ENCODE results near the gene SCAF4. TPM values are rescaled to one million over a fixed set of nuclear protein-coding genes. Genes with fewer than 3 reads are reported as not detected.

The SCAF4 gene
- total and polyA plus RNA-seq, 10 of the 15 experiments (the other 5 are each of a cell fraction or from before 2014, with no cell fraction given): 4.3 to 49.3 (median 16.0) TPM

DNA sequence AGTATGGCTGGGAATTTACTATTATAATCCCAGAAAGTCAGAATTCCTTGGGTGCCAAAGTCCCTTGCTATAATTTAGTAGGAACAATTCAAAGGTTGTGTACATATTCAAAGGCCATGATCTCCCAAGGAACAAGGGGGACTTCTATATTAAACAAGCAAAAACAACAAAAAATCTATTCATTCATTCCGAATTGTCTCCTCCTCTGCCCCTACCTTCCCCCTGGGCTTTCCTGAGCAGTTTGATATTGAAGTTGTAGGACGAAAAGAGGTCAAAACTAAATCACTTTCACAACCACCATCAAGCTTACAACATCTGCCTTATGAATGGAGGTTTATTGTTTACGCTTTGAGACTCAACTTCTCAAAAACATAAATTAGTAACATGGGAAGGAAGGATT, 107.7 kb downstream of the SCAF4 start:
- DNase-seq (ENCODE audit: low read depth, low spot score) (no peak), FAIRE-seq (no peak), ATAC-seq (no peak)
- H3K36me3 ChIP-seq (ENCODE audit: control insufficient read depth in 2 of 2, insufficient read depth in 2 of 2, low read length in 1 of 2): no peaks in the 10 kb centered on the region
- ChIA-PET SMC1A (ENCODE audit: uncharacterized antibody, unreplicated experiment) (no interaction called here), POLR2A (no interaction called here), RAD21 (ENCODE audit: unreplicated experiment) (interaction anchor here (0.8 kb wide), 1 partner anchor 100 kb away, joined by 4 read pairs; no protein-coding TSS in a partner anchor), CTCF (interaction anchor here (1.1 to 1.2 kb wide), 3 partner anchors 11 to 634 kb away, joined by 3 to 4 read pairs (median 3); no protein-coding TSS in a partner anchor)
- H3K4me1 ChIP-seq (ENCODE audit: control insufficient read depth, insufficient read depth, low read length): no peaks in the 10 kb centered on the region
- TF ChIP-seq POU2F2 (IDR thresholded peaks at IDR 0.05; ENCODE audit: borderline replicate concordance, low read depth, low read length): no peak
- TF ChIP-seq NFXL1 (IDR thresholded peaks at IDR 0.05; ENCODE audit: borderline replicate concordance): no peak
- no peak for TF ChIP-seq ZZZ3 (IDR thresholded peaks at IDR 0.05; ENCODE audit: control insufficient read depth, insufficient read length, low read depth)
- no peak for TF ChIP-seq FOXK2 (IDR thresholded peaks at IDR 0.05)
- H3K9ac ChIP-seq (ENCODE audit: control insufficient read depth, insufficient read depth, low read length): no peak overlapping the region
- H3K27me3 ChIP-seq (replicated peaks in 1 of 2; ENCODE audit: control insufficient read depth in 2 of 2, insufficient read depth in 2 of 2, low read length in 1 of 2): no peaks in the 10 kb centered on the region
- H3K4me3 ChIP-seq: no peak overlapping the region
- H3K9me3 ChIP-seq (replicated peaks; ENCODE audit: control insufficient read depth, insufficient read depth, low read length): no peaks in the 10 kb centered on the region
- in situ Hi-C loops (cut with MboI): no loop called here
- H2AFZ ChIP-seq (ENCODE audit: control insufficient read depth, low read depth, low read length): no peak overlapping the region
- no peak overlapping the region for H3K4me2 ChIP-seq (ENCODE audit: control insufficient read depth, insufficient read depth)
- no TSS peak for BruUV-seq (replicated peaks)
- no peaks in the 10 kb centered on the region for H4K20me1 ChIP-seq (ENCODE audit: control insufficient read depth, insufficient read depth)
- 34% methylated on average over 3 of the region's 3 CpGs for WGBS (ENCODE audit: insufficient coverage, insufficient replicate concordance, low lambda C conversion rate, missing lambda C conversion rate)
- intact Hi-C loops (cut with micrococcal nuclease; ENCODE audit: unreplicated experiment): no loop called here
- no peaks in the 10 kb centered on the region for H3K79me2 ChIP-seq (ENCODE audit: control insufficient read depth, insufficient read depth, low read length)
- no peak overlapping the region for H3K27ac ChIP-seq (ENCODE audit: control insufficient read depth, insufficient read depth)

DNA sequence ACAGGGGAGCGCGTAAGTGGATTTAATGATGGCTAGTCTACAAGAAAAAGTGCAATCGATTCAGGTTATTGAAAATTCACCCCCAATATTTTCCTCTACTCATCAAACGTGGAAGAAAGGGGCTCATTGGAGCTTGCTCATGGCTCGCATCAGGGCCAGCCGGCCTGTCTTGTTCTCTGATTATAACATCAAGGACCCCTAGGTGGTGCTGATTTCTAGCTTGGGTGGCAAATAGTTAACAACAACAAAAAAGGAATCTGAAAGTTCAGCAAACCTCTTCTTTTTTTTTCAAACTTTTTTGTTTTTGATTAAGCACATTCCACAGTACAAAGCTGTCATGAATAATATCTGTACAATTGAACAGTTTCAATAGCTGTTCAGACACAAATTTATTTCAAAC, 108.3 kb downstream of the SCAF4 start:
- no peak overlapping the region for H3K4me3 ChIP-seq
- H3K9me3 ChIP-seq (replicated peaks; ENCODE audit: control insufficient read depth, insufficient read depth, low read length): no peaks in the 10 kb centered on the region
- ChIA-PET RAD21 (ENCODE audit: unreplicated experiment) (interaction anchor here (0.8 kb wide), 1 partner anchor 100 kb away, joined by 4 read pairs; no protein-coding TSS in a partner anchor), POLR2A (no interaction called here), CTCF (interaction anchor here (0.7 to 1.5 kb wide), 6 partner anchors 11 to 635 kb away, joined by 3 to 4 read pairs (median 3); no protein-coding TSS in a partner anchor), SMC1A (ENCODE audit: uncharacterized antibody, unreplicated experiment) (interaction anchor here (0.7 to 1.0 kb wide), 5 partner anchors 10 to 638 kb away, joined by 3 to 4 read pairs (median 3); no protein-coding TSS in a partner anchor)
- intact Hi-C loops (cut with micrococcal nuclease; ENCODE audit: unreplicated experiment) (no loop called here), in situ Hi-C loops (cut with MboI) (no loop called here)
- no peaks in the 10 kb centered on the region for H3K79me2 ChIP-seq (ENCODE audit: control insufficient read depth, insufficient read depth, low read length)
- H3K36me3 ChIP-seq (ENCODE audit: control insufficient read depth in 2 of 2, insufficient read depth in 2 of 2, low read length in 1 of 2): no peaks in the 10 kb centered on the region
- peak; percentile 63 for TF ChIP-seq RAD21 (IDR thresholded peaks at IDR 0.05; ENCODE audit: insufficient read depth, low read depth, low read length)
- no peak for TF ChIP-seq TAF1 (IDR thresholded peaks at IDR 0.05; ENCODE audit: borderline replicate concordance, low read depth, low read length)
- no peak for TF ChIP-seq NRF1 (conservative IDR thresholded peaks at IDR 0.05; ENCODE audit: low read depth, low read length)
- TF ChIP-seq, protein P1, sequence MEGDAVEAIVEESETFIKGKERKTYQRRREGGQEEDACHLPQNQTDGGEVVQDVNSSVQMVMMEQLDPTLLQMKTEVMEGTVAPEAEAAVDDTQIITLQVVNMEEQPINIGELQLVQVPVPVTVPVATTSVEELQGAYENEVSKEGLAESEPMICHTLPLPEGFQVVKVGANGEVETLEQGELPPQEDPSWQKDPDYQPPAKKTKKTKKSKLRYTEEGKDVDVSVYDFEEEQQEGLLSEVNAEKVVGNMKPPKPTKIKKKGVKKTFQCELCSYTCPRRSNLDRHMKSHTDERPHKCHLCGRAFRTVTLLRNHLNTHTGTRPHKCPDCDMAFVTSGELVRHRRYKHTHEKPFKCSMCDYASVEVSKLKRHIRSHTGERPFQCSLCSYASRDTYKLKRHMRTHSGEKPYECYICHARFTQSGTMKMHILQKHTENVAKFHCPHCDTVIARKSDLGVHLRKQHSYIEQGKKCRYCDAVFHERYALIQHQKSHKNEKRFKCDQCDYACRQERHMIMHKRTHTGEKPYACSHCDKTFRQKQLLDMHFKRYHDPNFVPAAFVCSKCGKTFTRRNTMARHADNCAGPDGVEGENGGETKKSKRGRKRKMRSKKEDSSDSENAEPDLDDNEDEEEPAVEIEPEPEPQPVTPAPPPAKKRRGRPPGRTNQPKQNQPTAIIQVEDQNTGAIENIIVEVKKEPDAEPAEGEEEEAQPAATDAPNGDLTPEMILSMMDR (IDR thresholded peaks at IDR 0.05 in 2 of 3, conservative IDR thresholded peaks at IDR 0.05 in 1 of 3; ENCODE audit: control insufficient read depth in 2 of 3, extremely low read depth in 1 of 3, insufficient read depth in 1 of 3, low read depth in 3 of 3, low read length in 3 of 3): peak; percentile 32 to 49 (median 35); a peak in 4 of 6 replicates
- TF ChIP-seq SMC3 (IDR thresholded peaks at IDR 0.05; ENCODE audit: borderline replicate concordance, low read length): peak; percentile 38; the same call in 1 of the 2 replicates
- peak; percentile 51; the same call in 1 of the 2 replicates for TF ChIP-seq ZNF384 (IDR thresholded peaks at IDR 0.05; ENCODE audit: borderline replicate concordance, low read depth, low read length)
- TF ChIP-seq STAT1 (conservative IDR thresholded peaks at IDR 0.05): no peak
- H3K9ac ChIP-seq (ENCODE audit: control insufficient read depth, insufficient read depth, low read length): no peak overlapping the region
- H3K27ac ChIP-seq (ENCODE audit: control insufficient read depth, insufficient read depth): no peak overlapping the region
- FAIRE-seq: no peak
- ATAC-seq: peak; percentile 75
- no TSS peak for BruUV-seq (replicated peaks)
- no peaks in the 10 kb centered on the region for H4K20me1 ChIP-seq (ENCODE audit: control insufficient read depth, insufficient read depth)
- DNase-seq (ENCODE audit: low read depth, low spot score): no peak
- H3K27me3 ChIP-seq (replicated peaks in 1 of 2; ENCODE audit: control insufficient read depth in 2 of 2, insufficient read depth in 2 of 2, low read length in 1 of 2): no peaks in the 10 kb centered on the region
- 54% methylated on average over 6 of the region's 6 CpGs for WGBS (ENCODE audit: insufficient coverage, insufficient replicate concordance, low lambda C conversion rate, missing lambda C conversion rate)
- H3K4me1 ChIP-seq (ENCODE audit: control insufficient read depth, insufficient read depth, low read length): no peaks in the 10 kb centered on the region
- H2AFZ ChIP-seq (ENCODE audit: control insufficient read depth, low read depth, low read length): no peak overlapping the region
- H3K4me2 ChIP-seq (ENCODE audit: control insufficient read depth, insufficient read depth): no peak overlapping the region
